Measurements from ENCODE around the gene THADA.

DNA sequence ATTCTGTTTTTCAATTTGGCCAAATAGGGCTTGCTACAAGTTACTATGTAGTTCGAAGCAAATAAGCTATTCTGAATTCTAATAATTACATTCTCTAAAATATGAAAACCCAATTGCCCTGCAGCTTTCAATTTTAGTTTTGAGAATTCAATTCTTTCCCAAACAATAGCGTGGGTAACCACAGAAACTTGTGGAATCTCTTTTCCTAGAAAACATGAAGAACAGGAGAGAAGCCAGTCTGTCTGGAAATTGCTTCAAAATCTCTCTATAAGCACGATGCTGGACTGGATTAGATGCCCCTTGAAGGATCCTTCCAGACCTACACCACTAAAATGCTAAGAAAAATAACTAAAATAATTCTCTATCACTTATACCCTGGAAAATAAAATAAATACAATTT, 115.0 kb downstream of the THADA start:
- no peak for TF ChIP-seq CTCF (IDR thresholded peaks at IDR 0.05; ENCODE audit: poor library complexity)
- TF ChIP-seq EZH2 (IDR thresholded peaks at IDR 0.05; ENCODE audit: borderline replicate concordance) = no peak
- no peak for TF ChIP-seq EZH2phosphoT487 (IDR thresholded peaks at IDR 0.05; ENCODE audit: low read depth, severe bottlenecking, unreplicated experiment)

Measured in hepatocyte (in vitro differentiated cells).